Activated CD8-positive, alpha-beta memory T cell treated with anti-CD3 and anti-CD28 coated beads for 1 hour (primary cell): ENCODE results near the gene BARHL1.

Experiments
- DNase-seq, 2 donors: peaks; one replicate each; pipeline ENCODE4 v3.0.0-alpha.2; 2020; ENCODE audit warnings: low read depth in 1 of 2; ENCODE audit errors: extremely low read depth in 1 of 2

The BARHL1 gene

GRCh38 chr9:132585954-132586829 is 3.8 kb downstream of the BARHL1 start:
- DNase-seq: no peak

DNA sequence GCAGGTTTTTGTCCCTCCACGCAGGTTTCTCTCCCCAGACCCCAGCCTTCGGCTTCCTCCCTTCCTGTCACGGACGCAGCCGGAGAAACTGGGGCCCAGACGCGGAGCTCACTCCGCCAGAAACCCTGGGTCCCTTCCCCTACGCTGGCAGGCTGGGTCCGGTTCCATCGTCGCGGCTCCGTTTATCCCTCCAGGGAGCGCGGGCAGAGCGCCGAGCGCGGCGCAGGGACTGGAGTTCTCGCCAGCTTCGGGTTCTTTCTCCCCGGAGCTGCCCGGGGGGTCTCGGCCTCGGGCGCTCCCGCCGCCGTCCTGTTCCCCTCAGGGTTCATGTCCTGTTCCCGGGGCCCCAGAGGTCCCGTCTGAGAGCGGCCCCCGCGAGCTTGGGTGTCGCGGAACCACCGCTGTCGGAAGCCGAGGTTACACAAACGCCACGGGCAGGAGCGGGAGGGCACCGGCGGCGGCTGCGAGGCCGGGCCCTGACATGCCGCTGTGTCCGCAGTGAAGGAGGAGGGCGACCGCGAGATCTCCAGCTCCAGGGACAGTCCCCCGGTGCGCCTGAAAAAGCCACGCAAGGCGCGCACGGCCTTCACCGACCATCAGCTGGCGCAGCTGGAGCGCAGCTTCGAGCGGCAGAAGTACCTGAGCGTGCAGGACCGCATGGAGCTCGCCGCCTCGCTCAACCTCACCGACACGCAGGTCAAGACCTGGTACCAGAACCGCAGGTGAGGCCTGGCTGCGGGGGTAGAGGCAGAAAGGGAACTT is 4.6 kb downstream of the BARHL1 start:
- DNase-seq: no peak

DNA sequence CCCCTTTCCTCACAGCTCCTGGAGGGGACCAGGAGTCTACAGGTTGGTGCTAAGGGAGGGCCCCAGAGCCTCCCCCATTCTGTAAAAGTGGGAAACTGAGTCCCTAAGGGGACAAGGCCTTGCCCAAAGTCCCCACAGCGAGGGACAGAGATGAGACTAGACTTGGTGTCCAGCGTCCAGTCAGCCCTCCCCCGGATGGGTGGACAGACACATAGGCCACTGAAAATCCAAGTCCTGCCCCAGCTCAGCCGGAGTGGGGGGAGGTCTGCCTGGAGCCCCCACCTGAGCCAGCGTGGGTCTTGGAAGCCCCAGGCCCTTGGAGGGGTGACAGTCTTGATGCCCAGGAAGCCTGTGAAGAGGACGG is 5.2 kb downstream of the BARHL1 start:
- no peak for DNase-seq

GRCh38 chr9:132588098-132588497 is 5.7 kb downstream of the BARHL1 start:
- no peak for DNase-seq

- DNase-seq: no peak
Observed at GRCh38 chr9:132588501-132589147, 6.2 kb downstream of the BARHL1 start.

- no peak for DNase-seq
Observed at GRCh38 chr9:132589148-132590036, 7.0 kb downstream of the BARHL1 start.

DNA sequence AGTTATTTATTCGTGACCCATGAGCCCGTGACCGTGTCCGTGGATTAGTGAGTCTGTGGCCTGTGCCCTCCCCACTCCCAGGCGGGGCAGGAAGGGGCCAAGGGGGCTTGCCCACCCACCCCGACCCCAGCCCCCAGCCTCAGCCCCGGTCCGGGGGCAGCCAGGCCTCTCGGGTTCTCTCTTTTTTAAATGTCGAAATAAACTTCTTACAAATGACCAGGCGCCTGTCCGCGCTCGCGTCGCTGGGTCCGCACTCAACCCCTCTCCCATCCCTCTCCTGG is 7.6 kb downstream of the BARHL1 start:
- DNase-seq: no peak

GRCh38 chr9:132590318-132591182 is 8.1 kb downstream of the BARHL1 start:
- no peak for DNase-seq

DNA sequence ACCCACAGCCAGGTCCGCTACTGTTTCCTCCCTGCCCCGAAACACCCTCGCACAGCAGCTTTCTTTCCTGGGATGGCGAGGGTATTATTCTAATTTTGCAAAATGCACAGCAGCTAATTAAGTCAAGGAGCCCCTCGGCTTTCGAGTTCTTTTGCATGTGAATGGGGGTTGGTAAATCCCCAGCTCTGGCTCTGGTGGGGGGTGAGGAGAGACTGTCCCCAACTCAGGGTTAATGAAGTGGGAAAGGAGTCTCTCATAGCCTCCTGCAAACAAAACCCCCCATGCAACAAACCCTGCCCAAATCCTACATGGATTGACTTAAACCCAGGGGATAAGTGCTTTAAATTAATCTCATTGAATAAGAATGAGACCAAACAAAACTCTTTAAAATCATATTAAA is 8.8 kb downstream of the BARHL1 start:
- DNase-seq: no peak

- no peak for DNase-seq
Observed at GRCh38 chr9:132591751-132592314, 9.4 kb downstream of the BARHL1 start.

- no peak for DNase-seq
Observed at GRCh38 chr9:132592451-132592850, 10.0 kb downstream of the BARHL1 start.

DNA sequence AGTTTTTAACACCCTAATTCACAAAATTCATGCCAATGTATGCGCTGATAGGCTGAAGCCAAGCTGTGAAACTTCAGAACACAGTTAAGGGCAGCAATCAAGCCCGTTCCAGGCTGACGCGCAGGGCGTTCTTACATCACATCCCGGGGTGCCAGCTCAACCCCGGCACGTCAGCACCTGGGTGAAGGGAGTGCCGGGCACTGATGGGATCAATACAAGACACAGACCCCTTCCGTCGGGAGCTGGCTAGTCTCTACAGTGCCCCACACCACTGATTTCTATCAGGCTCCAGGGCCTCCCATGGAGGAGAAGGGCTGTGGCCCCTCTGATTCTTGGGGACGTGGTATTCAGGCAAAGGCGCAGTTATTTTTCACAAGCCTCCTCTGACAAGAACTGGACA is 12.0 kb downstream of the BARHL1 start:
- no peak for DNase-seq

GRCh38 chr9:132595319-132595718 is 12.9 kb downstream of the BARHL1 start:
- DNase-seq: no peak

- no peak for DNase-seq
Observed at GRCh38 chr9:132596200-132596599, 13.8 kb downstream of the BARHL1 start.

GRCh38 chr9:132597073-132597775 is 14.8 kb downstream of the BARHL1 start:
- DNase-seq: no peak

- no peak for DNase-seq
Observed at GRCh38 chr9:132600326-132600984, 18.0 kb downstream of the BARHL1 start.

DNA sequence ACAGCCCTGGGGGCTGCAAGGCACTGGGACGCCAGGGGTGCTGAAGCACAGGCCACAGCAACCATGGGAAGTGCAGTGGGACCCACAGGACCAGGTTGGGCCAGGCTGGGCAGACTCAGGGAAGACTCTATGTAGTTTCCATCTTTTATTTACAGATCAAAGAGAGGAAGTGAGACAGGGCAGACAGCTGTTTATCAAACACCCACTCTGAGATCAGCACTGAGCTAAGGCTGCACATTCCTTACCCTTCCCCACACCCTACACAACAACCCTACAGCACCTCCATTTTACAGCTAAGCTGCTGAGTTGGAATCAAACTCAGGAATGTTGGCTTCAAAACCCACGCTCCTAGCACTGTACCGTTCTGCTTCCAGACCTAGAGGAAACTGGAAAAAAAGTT is 19.8 kb downstream of the BARHL1 start:
- no peak for DNase-seq

GRCh38 chr9:132605387-132605786 is 23.0 kb downstream of the BARHL1 start:
- no peak for DNase-seq

- DNase-seq: no peak
Observed at GRCh38 chr9:132606066-132606465, 23.7 kb downstream of the BARHL1 start.
